NCI-H2081 treated with DMSO at 0.1 percent for 48 hours (cell line): ENCODE data around the gene DENND1A.

ENCODE experiments used
- DNase-seq: peaks from one replicate; lab custom pipeline; 2025; lab: John Stamatoyannopoulos, UW

The DENND1A gene

DNA sequence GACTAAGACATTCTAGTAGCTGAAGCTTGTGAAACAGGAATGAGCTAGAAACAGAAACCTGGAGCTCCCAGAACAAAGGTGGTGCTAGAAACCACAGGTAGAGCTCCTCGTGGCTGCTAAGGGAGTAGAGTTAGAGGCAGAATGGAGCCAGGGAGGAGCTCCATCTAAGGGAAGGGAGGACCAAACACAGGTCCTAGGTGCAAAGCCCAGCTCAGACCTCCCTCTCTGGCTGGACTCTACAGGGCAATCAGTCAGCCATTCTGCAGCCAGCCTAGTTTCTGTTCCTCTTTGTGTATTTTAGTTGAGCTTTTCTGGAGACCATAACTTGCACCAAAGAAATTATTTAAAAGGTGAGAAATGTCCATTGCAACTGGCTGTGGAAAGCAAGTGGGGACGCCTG, 503.5 kb downstream of the DENND1A start:
- no peak for DNase-seq

DNA sequence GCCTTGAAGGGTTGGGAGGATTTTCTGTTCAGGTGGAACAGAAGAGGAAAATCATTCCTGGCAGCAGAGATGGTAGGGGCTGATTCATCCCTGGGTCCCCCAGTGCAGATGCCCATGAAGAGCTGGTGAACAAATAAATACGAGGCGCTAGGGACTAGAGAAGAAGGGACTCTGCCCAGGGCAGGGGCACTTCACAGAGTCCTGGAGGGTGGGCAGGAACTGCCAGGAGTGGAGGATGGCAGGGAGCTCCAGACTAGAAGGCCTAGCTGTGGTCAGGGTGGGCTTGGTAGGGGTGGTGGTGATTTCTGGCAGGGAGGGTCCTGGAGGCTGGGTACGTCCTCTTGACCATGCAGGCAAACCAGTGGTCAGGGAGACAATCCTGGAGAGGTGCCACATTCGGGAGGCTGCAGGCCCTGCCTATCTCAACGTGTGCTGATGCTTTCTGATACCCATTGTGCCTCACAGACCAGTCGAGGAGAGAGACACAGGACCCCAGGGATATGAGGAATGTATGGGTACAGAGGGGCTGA, 504.0 kb downstream of the DENND1A start:
- no peak for DNase-seq

DNA sequence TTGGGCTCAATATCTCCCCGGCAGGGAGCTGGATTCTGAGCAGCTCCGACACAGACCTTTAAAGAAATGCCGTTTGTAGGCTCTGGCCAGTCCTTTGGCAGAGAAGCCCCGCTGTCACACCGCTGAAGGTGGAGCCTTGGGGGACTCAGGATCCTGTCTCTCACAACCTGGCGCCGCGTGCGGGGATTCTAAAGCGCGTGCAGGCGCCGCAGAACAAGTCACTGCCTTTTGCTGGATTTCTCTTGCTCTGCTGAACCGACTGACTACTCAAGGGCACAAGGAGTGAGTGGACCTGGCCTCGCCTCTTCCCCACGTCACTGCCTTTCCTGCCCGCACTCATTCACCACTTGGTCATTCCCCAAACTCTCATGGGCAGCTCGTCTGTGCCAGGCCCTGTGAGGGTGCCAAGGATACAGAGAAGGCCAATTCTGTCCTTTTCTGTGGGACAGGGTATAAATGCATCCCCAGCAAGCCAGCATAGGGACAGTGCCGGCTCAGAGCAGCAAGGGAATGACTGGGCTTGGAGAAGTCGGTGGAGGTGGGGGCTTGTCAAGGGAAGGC, 504.6 kb downstream of the DENND1A start:
- DNase-seq = no peak

DNA sequence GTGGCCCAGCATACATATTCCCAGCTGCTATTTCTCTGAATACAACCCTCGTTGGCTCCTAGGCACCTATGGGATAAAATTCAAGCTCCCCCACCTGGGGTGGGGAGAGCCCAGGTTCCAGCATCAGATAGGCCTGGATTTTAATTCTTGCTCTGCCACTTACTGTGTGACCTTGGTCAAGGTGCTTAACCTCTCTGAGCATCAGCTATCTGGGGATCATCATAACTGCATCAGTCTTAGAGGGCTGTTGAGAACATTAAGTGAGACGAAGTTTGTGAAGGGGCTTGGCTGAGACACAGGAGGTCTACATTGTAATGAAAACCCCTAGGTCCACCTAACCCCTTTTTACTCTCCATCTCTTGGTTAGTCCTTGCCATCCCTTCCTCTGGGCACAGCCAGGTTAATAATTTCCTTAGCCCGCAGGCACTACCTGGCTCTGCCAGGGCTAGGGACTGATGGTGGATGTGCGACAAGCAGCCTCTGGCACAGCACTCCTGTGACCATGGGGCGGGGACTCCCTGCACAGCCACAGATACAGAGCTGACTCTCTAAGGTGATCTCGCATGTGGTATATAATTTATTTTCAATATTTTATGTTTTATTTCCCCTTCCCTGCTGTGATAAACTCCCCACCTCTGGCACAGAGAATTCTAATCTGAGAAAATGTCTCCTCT, 505.2 kb downstream of the DENND1A start:
- DNase-seq = no peak

DNA sequence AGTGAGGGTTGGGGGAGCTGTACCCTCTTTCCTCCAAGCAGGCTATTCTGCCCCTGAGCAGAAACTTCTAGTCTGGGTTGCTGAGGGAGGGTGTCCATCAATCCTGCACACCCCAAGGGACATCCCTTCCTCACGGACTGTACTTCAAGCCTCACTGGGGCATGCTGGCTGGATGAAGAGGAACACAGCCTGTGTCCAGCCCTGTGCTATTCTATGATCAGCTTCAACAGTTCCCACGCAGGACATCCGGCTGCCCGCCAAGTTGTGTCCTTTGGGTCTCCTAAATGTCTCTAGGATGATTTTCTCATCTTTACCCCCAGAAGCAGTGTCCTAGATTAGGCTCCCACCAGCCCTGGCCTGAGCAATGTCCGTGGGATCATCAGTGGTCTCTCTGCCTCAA, 505.8 kb downstream of the DENND1A start:
- DNase-seq = no peak

DNA sequence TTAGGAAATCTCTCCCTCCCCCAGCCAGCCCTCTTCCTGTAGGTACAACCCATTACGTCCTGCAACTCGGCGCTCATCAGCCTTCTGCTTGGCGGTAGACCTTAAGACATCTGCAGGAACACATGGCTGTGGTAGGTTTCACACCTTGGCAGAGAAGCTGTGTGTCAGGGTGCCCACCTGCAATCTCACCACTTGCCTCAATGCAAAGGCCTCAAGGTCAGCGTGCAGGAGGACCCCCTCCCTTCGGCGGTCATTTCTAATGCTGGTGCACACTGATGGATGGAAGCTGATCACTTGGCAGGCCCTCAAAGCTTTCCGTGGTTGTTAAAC, 506.6 kb downstream of the DENND1A start:
- DNase-seq = no peak

DNA sequence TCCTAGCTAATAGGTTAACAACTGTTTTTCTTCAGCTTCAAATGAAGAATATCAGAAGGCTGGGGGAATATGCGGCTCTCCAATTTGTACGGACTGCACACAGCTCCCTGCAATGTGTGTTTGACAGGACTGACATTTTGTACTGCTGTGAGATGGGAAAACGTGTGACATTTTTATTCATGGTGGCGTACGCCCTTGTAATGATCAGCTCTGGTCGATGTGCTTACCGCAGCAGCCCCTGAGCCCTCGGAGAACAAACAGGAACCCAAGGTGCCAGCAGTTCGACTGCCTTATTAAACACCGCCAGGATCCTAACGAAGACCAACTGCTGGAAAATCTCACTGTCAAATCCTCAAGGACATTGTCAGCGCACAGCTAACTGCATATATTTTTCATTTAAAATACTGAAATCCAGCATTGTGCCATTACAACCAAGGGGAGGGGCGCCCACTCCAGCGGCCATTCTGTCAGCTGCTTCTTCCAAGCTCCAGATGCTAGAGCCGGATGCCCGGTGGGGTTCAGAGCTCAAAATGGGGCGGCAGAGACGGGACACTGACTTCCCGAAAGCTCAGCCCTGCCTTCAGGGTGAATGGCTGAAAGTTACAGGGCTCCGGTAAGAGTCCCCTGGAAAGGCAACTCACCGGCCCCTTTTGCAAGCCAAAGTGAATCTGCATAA, 507.2 kb downstream of the DENND1A start:
- no peak for DNase-seq

DNA sequence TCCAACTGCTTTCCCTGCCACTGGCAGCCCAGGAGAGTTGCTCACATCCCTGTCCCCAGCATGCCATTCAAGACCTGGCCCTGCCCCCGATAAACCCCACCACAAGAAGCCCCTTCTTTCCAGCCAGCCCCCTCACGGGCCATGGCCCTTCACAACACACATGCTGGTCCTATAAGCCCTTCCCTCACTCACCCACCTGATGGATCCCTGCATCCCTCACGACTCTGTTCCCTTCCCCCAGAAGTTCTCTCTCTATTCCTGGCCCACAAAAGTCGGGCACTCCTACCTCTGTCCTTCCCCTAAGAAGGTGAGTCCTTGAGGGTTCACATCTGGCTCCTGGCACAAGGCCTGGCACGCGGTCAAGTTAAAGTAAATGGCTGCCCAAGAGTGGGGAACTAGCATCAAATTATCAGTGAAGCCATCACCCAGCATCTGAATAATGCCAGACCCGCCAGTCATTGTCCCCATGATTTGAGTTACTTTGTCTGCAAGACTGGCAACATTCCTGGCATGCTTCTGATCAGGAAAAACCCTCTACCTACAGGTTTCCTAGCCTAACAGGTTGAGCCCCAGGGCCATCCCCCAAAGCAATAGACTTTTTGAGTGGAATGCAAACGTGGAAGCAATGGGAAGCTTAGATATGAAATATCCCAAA, 508.0 kb downstream of the DENND1A start:
- DNase-seq = no peak

DNA sequence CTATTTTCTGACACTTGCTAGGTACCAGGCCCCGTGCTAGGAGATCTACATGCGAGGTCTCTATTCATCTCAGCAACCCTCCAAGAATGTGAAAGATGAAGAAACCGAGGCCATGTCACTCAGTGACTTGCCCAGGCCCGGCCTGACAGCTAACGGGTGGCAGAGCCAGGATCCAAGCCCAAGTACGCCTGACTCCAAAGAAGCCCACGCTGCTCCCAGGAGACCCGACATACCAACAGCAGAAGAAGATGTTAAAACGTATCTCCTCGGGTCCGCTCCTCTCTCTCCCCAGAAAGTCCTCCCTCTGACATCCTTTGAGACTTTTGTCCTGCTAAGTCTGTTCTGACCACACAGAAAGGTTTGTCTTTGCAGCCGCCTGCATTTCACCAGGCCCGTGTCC, 508.7 kb downstream of the DENND1A start:
- DNase-seq = no peak

DNA sequence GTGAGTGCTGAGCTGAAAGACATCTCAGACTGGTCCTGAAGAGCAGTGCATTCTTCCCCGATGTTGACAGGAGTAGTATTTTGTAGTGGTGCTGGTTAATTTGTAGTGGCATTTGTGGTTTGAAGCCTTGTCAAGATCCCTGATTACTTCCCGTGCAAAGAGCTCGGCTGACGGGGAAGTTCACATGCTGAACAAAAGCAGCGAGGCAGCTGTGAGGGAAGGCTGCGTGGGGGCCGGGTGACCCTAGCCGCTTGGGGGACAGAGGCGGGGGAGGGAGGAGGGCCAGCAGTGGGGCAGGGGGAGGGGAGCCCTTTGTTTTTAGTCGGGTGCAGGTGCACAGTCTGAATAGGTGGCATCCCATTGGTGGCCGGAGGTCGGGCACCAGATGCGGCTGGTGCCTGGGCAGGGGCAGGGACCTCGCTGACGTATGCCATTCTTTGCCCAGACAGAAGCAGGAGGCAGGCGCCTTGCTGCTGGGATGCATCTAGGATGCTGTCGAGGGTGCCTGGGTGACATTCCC, 509.3 kb downstream of the DENND1A start:
- no peak for DNase-seq

DNA sequence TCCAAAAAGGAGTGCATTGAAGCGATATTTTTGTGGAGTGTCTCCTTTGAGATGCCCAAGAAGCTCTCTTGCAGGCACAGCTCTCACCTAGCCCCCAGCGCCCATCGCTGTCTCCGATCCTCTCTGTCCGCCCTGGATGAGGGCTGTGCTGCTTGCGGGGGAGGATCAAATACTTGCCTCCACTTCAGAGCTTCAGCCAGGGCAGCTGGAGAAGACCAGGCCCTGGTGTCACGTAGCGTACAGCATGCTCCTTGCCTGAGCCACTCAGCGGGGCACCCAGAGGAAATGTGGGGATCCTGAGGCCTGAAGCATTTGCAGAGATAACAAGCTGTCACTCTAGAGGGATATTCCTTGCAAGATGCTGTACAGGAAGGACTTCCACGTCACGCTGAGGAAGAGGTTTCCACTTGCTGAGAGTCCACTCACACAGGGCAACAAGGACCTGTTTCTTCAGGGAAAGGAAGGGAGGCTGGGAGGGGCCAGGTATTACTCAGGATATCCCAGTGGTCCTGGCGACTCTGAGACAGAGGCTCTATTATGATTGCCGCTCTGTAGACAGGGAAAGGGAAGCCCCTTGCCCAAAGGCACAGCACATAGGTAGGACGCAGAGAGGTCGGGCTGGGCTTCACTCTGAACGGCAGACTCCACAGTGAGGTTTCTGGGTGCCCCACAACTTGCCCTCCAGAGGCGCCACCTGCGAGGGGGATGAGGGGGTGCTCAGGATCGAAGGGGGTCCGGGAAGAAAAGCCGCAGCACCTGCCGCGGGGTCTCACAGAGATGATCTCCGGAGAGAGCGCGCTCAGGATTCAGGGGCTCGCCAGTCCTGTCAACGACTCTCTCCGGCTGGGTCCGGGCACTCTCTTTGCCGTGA, 510.0 kb downstream of the DENND1A start:
- DNase-seq = no peak

DNA sequence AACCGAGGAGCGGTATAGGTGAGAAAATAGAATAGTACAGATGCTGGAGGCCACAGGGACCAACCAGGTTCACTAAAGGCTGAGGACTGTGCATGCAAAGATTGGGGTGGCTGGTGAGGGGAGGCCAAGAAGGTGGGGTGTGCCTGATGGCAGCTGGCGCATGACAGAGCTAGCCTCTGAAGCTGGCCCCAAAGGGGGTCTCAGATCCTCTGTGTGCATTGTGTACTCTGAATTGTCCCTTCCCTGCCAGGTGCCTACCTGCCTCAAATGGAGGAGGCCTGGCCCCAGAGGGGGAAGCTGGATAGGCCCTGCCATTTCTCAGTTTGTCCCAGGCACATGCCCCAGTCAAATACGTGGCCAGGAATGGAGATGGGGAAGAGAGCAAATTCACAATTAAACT, 510.8 kb downstream of the DENND1A start:
- no peak for DNase-seq

DNA sequence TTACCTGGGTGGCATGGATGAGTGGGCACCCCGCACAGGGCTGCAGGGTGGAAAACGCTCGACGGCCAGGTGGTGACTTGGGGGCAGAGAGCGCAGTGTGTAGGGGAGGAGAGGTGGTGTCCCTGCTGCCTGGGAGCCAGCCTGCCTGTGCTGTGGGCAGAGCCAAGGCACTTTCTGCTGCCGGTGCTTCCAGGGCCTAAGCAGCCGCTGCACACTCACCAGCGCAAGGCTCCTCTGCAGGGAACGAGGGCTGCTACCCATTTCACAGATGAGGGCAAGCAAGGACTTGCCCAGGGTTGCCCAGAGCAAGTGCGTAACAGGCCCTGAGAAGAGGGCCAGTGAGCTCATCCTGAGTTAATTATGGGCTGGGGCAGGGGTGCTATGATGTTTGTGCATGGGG, 511.4 kb downstream of the DENND1A start:
- no peak for DNase-seq

DNA sequence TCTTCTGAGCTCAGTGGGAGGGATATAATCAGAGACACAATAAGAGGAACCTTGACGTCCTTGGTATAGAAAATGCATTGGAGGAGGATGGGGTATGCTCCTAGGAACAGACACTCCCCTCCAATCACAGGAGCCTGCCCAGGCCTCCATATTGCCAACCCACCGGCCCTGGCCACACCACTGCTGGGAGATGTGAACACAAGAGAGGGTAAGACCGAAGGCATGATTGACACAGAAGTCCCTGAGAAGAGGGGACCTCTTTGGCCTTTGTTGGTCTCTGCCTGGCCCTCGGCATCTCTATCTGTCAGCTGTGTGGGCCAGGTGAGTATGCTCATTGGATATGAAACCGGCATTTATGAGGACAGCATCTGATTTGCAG, 511.9 kb downstream of the DENND1A start:
- no peak for DNase-seq

DNA sequence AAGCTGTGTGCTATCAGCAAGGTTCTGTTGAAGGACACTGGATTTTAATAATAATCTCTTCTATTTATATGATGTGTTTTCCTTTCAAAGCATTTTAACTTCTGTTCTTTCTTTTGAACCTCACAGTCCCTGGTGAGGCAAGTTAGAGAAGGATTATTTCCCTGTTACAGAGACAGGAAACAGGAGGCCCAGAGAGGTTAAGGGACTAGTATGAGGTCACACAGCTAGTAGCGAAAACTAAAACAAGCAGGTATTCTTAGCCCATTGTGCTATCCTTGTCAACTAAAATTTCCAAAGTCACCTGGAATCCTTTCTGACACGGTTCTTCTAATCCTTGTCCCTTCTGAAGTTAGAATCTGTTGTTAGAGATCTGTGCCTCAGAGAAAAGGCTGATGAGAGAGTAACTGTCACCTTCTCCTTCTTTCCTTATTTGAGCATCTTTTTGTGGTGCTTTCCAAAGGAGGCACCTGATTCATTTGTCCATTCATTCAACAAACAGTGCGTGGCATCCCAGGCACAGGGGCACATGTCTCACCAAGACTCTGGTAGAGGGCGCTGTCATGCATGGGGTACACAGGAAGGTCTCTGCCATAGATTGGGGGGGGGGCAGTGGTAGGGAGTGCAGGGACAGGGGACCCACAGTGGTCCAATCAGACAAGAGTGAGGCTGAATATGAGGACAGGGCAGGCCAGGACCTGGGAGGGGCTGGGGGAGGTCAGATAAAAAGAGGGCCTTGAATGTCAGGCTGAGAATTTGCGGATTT, 512.5 kb downstream of the DENND1A start:
- DNase-seq = no peak

DNA sequence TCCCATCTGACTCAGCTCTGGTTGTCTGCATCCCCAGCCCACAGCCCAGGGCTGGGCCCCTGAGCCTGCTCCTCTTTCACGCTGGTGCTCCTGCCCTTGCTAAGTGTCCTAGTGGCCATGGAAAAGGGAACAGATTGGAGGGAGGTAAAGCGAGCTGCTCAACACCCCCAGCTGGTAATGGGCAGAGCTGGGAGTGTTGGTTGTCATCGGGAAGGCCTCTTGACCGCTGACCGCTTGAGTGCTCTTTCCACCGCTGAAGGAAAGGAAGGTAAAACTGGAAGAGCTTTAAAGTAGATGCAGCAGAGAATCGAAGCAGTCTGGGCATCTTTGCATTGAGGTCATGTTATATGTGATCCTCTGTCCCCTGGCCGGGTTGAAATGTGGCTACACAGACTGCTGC, 513.8 kb downstream of the DENND1A start:
- DNase-seq = no peak

DNA sequence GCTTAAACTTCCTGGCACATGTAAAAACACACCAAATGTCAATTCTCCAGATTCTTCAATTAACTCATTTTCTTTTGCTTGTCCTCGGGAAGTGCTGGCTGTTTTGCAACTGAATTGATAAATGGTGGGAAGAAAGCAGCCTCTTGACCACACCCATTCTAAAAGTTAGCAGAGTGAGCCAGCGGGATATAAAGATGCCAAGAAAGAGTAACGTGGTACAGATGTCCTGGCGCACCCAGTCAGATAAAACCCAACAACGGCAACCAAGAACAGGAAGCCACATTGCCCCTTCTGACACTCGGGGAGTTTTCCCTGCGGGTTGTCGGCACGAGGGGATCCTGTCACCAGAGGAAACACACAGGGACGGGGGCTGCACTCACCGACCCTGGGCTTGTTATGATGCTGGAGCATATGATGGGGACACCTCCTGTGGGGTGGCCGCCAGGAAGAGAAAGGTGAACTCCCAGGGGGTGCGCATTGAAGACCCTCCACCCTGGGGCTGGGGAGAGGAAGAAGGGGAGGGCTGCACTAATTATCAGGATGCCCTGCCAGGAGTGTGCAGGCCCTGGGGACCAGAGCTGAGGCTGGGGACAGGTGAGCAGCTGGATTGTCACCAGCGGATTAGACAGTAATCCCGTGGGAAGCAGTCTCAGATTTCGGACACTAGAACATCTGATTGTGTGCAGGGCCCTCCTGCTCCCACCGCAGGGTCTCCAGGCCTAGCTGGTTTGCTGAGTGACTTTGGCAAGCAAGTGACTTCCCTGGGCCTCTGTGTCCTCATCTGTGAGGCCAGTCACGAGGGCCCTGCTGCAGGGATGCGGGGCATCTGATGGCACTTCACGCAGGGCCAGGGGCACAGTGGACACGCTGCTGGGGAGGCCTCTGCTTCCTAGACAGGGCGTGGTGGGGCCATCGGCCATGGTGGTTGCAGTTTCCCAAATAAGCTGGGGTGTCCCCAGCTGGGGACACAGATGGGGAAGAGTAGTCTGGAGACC, 514.7 kb downstream of the DENND1A start:
- DNase-seq = no peak

DNA sequence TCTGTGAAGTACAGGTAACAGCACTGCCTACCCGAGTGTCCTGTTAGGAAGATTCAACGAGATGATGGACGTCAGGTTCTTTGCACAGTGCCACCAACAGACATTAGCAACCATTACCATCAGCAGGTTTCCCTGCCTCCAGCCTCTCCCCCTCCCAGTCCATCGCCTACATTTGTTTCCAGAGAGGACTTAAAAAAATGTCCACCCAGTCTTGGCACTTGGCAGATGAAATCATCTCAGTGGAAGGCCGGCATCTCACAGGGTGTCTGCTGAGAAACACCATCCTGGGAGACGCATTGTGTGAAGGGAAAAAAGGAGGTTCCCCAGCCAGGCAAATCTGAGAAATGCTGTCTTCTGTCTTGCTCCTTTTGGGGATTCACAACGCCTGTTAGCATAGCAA, 515.7 kb downstream of the DENND1A start:
- no peak for DNase-seq

DNA sequence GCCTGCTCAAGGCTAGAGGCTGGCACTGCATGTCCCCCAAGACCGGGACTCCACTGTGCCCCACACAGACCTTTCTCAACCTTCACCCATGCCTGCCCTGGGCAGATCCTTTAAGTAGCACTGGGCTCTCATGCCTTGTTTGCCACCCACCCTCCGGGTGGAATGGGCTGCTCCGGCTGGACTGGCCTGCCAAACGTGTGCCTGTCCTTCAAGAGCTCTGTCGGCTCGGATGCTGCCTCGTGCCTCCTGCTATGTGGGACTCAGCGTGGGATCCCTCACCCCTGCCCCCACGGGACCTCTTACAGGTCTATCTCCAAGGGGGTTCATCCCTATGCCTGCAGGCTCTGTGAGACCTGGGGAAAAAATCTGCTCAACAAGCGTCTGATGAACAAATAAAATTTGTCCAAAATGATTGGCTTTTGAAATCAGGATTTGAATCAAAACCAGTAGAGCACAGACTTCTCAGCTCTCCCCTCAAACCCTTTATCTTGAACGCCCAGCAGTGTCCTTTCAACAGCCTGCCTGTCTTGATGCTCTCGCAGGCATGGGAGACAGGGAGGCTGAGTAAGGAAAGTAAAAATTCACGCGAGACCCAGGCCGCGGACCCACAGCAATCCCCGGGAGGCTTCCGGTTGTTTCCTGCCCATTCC, 517.6 kb downstream of the DENND1A start:
- DNase-seq = no peak
